ENCODE measurements around the gene CLCN2. TPM values are rescaled to one million over a fixed set of nuclear protein-coding genes. Genes with fewer than 3 reads are reported as not detected.

Gene CLCN2
- total RNA-seq, 1 experiment from 2014 or later, result 22.9 TPM

DNA sequence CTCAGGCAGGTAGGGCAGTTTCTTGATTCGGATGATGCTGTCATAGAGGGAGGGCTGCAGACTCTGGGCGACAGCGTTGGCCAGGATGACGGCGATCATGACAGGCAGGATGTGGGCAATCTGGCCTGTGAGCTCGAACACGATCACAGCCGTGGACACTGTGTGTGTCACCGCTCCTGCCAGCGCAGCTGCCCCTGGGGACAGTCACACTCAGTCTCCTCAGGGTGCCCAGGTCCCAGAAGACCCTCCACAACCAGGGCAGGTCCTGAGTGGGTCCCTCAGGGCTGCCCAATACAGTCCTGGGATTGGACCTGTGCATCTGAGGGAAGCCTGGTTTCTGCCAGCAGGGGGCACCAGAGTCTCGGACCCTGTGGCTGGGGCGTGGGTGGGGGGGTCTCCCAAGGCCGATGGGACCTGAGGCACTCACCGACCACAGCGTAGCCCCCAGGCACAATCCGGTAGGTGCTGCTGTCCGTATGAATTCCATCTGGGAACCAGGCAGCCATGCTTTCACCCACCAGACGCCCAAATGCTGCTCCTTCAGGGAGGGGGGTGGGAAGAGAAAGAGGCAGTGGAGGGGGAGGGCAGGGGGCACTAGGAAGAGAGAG lies 7.2 kb downstream of the CLCN2 start:
- no TSS peak for BruUV-seq (replicated peaks)
- Mint-ChIP-seq H3K27me3 (ENCODE audit: unreplicated experiment) (no peaks in the 10 kb centered on the region), H3K9me3 (ENCODE audit: low read depth, unreplicated experiment) (no peaks in the 10 kb centered on the region), H3K27ac (ENCODE audit: unreplicated experiment) (no peak overlapping the region), H3K4me1 (ENCODE audit: low read depth, unreplicated experiment) (peaks cover 19% of the 10 kb centered on the region), H3K36me3 (ENCODE audit: insufficient read depth, unreplicated experiment) (peaks cover 10% of the 10 kb centered on the region), H3K4me3 (ENCODE audit: low read depth, unreplicated experiment) (no peak overlapping the region)
- TF ChIP-seq, protein P1, sequence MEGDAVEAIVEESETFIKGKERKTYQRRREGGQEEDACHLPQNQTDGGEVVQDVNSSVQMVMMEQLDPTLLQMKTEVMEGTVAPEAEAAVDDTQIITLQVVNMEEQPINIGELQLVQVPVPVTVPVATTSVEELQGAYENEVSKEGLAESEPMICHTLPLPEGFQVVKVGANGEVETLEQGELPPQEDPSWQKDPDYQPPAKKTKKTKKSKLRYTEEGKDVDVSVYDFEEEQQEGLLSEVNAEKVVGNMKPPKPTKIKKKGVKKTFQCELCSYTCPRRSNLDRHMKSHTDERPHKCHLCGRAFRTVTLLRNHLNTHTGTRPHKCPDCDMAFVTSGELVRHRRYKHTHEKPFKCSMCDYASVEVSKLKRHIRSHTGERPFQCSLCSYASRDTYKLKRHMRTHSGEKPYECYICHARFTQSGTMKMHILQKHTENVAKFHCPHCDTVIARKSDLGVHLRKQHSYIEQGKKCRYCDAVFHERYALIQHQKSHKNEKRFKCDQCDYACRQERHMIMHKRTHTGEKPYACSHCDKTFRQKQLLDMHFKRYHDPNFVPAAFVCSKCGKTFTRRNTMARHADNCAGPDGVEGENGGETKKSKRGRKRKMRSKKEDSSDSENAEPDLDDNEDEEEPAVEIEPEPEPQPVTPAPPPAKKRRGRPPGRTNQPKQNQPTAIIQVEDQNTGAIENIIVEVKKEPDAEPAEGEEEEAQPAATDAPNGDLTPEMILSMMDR (IDR thresholded peaks at IDR 0.05; ENCODE audit: unreplicated experiment), result peak; percentile 95
- intact Hi-C loops (cut with micrococcal nuclease; ENCODE audit: unreplicated experiment), result no loop called here
- peak; percentile 71 for DNase-seq
- CTCF ChIA-PET, result interaction anchor here (0.7 to 1.2 kb wide), 3 partner anchors 8 to 207 kb away, joined by 3 to 4 read pairs (median 3); no protein-coding TSS in a partner anchor

DNA sequence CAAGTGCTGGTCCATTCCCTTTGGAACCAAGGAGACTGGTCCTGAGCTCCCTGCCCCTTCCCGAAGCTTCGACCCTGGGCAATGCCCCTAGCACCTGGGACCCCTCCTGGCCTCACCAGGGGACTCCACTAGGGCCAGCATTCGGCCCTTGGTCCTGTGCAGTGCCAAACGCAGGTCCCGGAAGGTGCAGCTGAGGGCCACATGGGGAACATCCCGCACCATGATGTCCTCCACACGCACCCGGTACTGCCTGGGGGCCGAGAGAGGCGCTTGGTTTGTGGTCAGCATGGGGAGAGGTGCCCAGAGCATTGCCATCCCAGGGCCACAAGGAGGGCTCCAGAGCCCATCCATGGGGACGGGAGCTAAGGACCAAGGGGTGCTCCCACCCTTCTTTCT lies 7.9 kb downstream of the CLCN2 start:
- Mint-ChIP-seq H3K27ac (ENCODE audit: unreplicated experiment) (no peak overlapping the region), H3K9me3 (ENCODE audit: low read depth, unreplicated experiment) (no peaks in the 10 kb centered on the region), H3K36me3 (ENCODE audit: insufficient read depth, unreplicated experiment) (peaks cover 10% of the 10 kb centered on the region), H3K4me1 (ENCODE audit: low read depth, unreplicated experiment) (peaks cover 15% of the 10 kb centered on the region), H3K27me3 (ENCODE audit: unreplicated experiment) (no peaks in the 10 kb centered on the region), H3K4me3 (ENCODE audit: low read depth, unreplicated experiment) (no peak overlapping the region)
- intact Hi-C loops (cut with micrococcal nuclease; ENCODE audit: unreplicated experiment), result no loop called here
- TF ChIP-seq, protein P1 (IDR thresholded peaks at IDR 0.05; ENCODE audit: unreplicated experiment), result no peak
- CTCF ChIA-PET, result interaction anchor here (0.9 to 1.1 kb wide), 2 partner anchors 9 to 49 kb away, joined by 4 to 11 read pairs; no protein-coding TSS in a partner anchor
- no peak for DNase-seq
- BruUV-seq (replicated peaks), result no TSS peak

DNA sequence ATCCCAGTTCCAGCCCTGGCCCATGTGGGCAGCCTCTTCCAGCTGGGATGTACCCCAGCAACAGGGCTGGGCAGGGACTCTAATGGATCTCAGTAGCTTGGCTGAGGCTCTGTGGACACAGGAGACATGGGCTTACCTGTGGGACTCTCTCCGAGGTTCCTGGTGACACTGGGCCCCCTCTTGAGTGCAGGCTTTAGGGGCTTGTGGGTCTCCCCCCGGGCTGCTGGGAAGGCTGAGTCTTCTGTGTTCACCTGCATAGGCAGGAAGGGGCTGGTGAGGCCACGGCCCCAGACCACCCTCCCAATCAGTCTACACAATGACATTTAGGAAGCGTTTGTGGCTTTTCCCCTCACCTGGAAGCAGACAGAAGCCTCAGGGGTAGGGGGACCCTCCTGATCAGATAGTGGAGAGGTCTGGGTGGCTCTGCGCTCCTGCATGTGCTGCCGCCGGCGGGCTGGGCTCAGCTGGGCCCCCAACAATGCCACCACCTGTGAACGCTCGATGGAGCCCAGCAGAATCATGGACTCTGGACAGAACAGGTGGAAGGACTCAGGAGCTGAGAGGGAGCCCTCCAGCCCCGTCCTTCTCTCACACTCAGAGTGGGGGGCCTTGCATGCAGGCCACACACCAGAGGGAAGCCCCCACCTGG lies 8.4 kb downstream of the CLCN2 start:
- H3K27me3 Mint-ChIP-seq (ENCODE audit: unreplicated experiment), result no peaks in the 10 kb centered on the region
- H3K4me1 Mint-ChIP-seq (ENCODE audit: low read depth, unreplicated experiment), result peaks cover 15% of the 10 kb centered on the region
- H3K27ac Mint-ChIP-seq (ENCODE audit: unreplicated experiment), result no peak overlapping the region
- intact Hi-C loops (cut with micrococcal nuclease; ENCODE audit: unreplicated experiment), result no loop called here
- no TSS peak for BruUV-seq (replicated peaks)
- CTCF ChIA-PET, result interaction anchor here (0.9 to 1.1 kb wide), 3 partner anchors 9 to 65 kb away, joined by 3 to 11 read pairs (median 4); no protein-coding TSS in a partner anchor
- H3K4me3 Mint-ChIP-seq (ENCODE audit: low read depth, unreplicated experiment), result no peak overlapping the region
- peaks cover 10% of the 10 kb centered on the region for H3K36me3 Mint-ChIP-seq (ENCODE audit: insufficient read depth, unreplicated experiment)
- no peaks in the 10 kb centered on the region for H3K9me3 Mint-ChIP-seq (ENCODE audit: low read depth, unreplicated experiment)
- TF ChIP-seq, protein P1 (IDR thresholded peaks at IDR 0.05; ENCODE audit: unreplicated experiment), result no peak
- DNase-seq, result no peak

DNA sequence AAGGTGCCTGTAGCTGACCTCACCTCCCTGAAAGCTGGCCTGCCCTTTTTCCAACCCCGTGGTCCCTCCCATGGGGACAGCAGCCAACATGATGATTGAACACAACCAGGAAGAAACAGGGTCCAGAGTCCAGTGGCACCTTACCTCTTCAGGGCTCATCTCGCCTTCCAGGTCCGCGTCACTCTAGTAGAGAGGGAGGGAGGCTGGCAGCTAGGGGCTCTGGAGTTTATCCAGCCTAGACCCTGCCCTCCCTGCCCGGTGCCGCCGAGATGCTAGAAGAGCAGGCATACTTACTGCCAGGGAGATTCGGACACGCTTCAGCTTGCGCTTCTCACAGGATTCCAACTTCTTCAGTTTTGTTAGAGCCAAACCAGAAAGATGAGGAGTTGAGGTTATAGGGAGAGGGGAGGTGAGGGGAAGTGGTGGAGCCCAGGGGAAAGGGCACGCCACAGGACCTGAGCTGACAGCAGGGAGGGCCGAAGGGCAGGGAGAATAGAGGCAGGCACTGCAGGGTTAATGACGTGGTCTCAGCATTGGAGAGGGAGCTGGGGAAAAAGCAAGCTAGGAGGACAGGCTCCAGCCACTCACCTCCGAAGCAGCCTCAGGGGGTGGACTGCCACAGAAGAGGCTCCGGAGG lies 9.1 kb downstream of the CLCN2 start:
- Mint-ChIP-seq H3K27me3 (ENCODE audit: unreplicated experiment) (no peaks in the 10 kb centered on the region), H3K4me3 (ENCODE audit: low read depth, unreplicated experiment) (no peak overlapping the region), H3K36me3 (ENCODE audit: insufficient read depth, unreplicated experiment) (peaks cover 10% of the 10 kb centered on the region), H3K27ac (ENCODE audit: unreplicated experiment) (no peak overlapping the region), H3K4me1 (ENCODE audit: low read depth, unreplicated experiment) (peaks cover 15% of the 10 kb centered on the region), H3K9me3 (ENCODE audit: low read depth, unreplicated experiment) (no peaks in the 10 kb centered on the region)
- intact Hi-C loops (cut with micrococcal nuclease; ENCODE audit: unreplicated experiment), result no loop called here
- peak; percentile 42 for DNase-seq
- CTCF ChIA-PET, result interaction anchor here (1.0 kb wide), 1 partner anchor 65 kb away, joined by 3 read pairs; no protein-coding TSS in a partner anchor
- BruUV-seq (replicated peaks), result no TSS peak
- TF ChIP-seq, protein P1 (IDR thresholded peaks at IDR 0.05; ENCODE audit: unreplicated experiment), result no peak

Data from Calu3 (cell line).